HCT116 (cell line): Measurements from ENCODE around the gene PSMB7. TPM values are rescaled to one million over a fixed set of nuclear protein-coding genes. Genes with fewer than 3 reads are reported as not detected.

ENCODE experiments used
- ATAC-seq: fragments of 200-7000 bp; cut with Tn5 transposase; 2 replicates; pipeline ENCODE4 v1.9.1; 2020; ENCODE audit warnings: mild to moderate bottlenecking, moderate library complexity
- BruUV-seq: library from RNA; stranded (reverse); fragments of 400-500 nt; replicated peaks from 2 replicates; lab custom pipeline; 2021; lab: Mats Ljungman, UMichigan
- CTCF ChIA-PET: fragments of 300-600 bp; sonication (Branson Sonifier 250); formaldehyde crosslinking; loops from one replicate; lab custom pipeline; 2021; ENCODE audit warnings: antibody characterized with exemption; lab: Charles Lee
- POLR2A ChIA-PET: fragments of 300-600, 350-600 bp; sonication (Branson Sonifier 250); formaldehyde crosslinking; loops from one replicate; lab custom pipeline; 2021; ENCODE audit warnings: antibody characterized with exemption; lab: Charles Lee
- RAD21 ChIA-PET, 2 experiments: fragments of 300-600 bp; sonication (Branson Sonifier 250); formaldehyde crosslinking; loops; one replicate each; lab custom pipeline; 2023; ENCODE audit warnings: low total read pairs in 2 of 2; ENCODE audit not compliant: uncharacterized antibody in 2 of 2, unreplicated experiment in 2 of 2, low non-redundant PET in 1 of 2; lab: Charles Lee
- DNase-seq: peaks from one replicate; pipeline ENCODE4 v3.0.0-alpha.2; 2010; ENCODE audit warnings: low read depth, low spot score
- H2AFZ ChIP-seq: fragments of 200-600 bp; shearing (Covaris generic), sonication (generic); 2 replicates; pipeline ENCODE4 v1.6.1; 2017; ENCODE audit warnings: low read depth, mixed run types, mixed read lengths, antibody characterized with exemption, low read length; ENCODE audit not compliant: poor library complexity, severe bottlenecking
- H3K27ac ChIP-seq: 2 replicates; pipeline ENCODE4 v1.5.1; 2012; ENCODE audit warnings: low read depth, low read length
- H3K27me3 ChIP-seq: fragments of 200-600 bp; sonication (generic); 2 replicates; pipeline ENCODE4 v1.6.1; 2016; ENCODE audit warnings: mixed run types, low read length, mixed read lengths; ENCODE audit not compliant: insufficient read depth
- H3K36me3 ChIP-seq, 2 experiments: fragments of 200-500 bp in 1 of 2; fragments of 200-600 bp in 1 of 2; sonication (Bioruptor generic) in 1 of 2; sonication (generic) in 1 of 2; 2 replicates each; pipeline versions ENCODE4 v1.5.1 to v1.6.1; 2014 to 2016; ENCODE audit warnings: low read length in 2 of 2, inconsistent platforms in 1 of 2, mixed read lengths in 1 of 2, mixed run types in 1 of 2; ENCODE audit not compliant: insufficient read depth in 2 of 2, control insufficient read depth in 1 of 2
- H3K4me1 ChIP-seq, 2 experiments: fragments of 200-600 bp in 1 of 2; sonication (generic) in 1 of 2; 2 replicates each; pipeline versions ENCODE4 v1.5.1 to v1.6.1; 2012 to 2017; ENCODE audit warnings: low read length in 2 of 2, inconsistent platforms in 1 of 2, mild to moderate bottlenecking in 1 of 2, mixed read lengths in 1 of 2, mixed run types in 1 of 2, moderate library complexity in 1 of 2; ENCODE audit not compliant: insufficient read depth in 2 of 2, control insufficient read depth in 1 of 2
- H3K4me2 ChIP-seq: fragments of 200-600 bp; sonication (generic); 2 replicates; pipeline ENCODE4 v1.6.1; 2017; ENCODE audit warnings: mixed run types, low read length, mixed read lengths
- H3K4me3 ChIP-seq, 2 experiments: fragments of 200-600 bp in 1 of 2; sonication (generic) in 1 of 2; replicated peaks in 1 of 2; 2 replicates each; pipeline ENCODE4 v1.5.1; 2011 to 2016; ENCODE audit warnings: low read length in 2 of 2, control low read depth in 1 of 2, low read depth in 1 of 2, mild to moderate bottlenecking in 1 of 2, mixed read lengths in 1 of 2, mixed run types in 1 of 2
- H3K79me2 ChIP-seq: fragments of 200-600 bp; sonication (generic); 2 replicates; pipeline ENCODE4 v1.6.1; 2017; ENCODE audit warnings: mild to moderate bottlenecking, mixed run types, low read length, moderate library complexity, mixed read lengths; ENCODE audit not compliant: insufficient read depth
- H3K9ac ChIP-seq: fragments of 200-600 bp; sonication (generic); 2 replicates; pipeline ENCODE4 v1.6.1; 2016; ENCODE audit warnings: low read length, mixed read lengths
- H3K9me2 ChIP-seq: fragments of 200-600 bp; sonication (generic), shearing (Covaris generic); 2 replicates; pipeline ENCODE4 v1.6.1; 2017; ENCODE audit warnings: mixed run types, mild to moderate bottlenecking, moderate library complexity; ENCODE audit not compliant: insufficient read depth
- H3K9me3 ChIP-seq, 2 experiments: fragments of 200-500 bp in 1 of 2; fragments of 200-600 bp in 1 of 2; sonication (Bioruptor generic) in 1 of 2; sonication (generic) in 1 of 2; 2 replicates each; pipeline ENCODE4 v1.6.1; 2014 to 2017; ENCODE audit warnings: low read length in 2 of 2, mixed read lengths in 2 of 2, inconsistent platforms in 1 of 2, low read depth in 1 of 2, mild to moderate bottlenecking in 1 of 2, mixed run types in 1 of 2, moderate library complexity in 1 of 2; ENCODE audit not compliant: control insufficient read depth in 1 of 2, insufficient read depth in 1 of 2
- H4K20me1 ChIP-seq: fragments of 200-600 bp; sonication (generic), shearing (Covaris generic); 2 replicates; pipeline ENCODE4 v1.6.1; 2017; ENCODE audit warnings: mixed run types, mild to moderate bottlenecking, moderate library complexity; ENCODE audit not compliant: insufficient read depth
- ATF3 ChIP-seq: IDR thresholded peaks from 2 replicates; pipeline ENCODE4 v1.6.1; 2012
- CEBPB ChIP-seq: IDR thresholded peaks from 2 replicates; pipeline ENCODE4 v1.6.1; 2012; ENCODE audit warnings: low read depth
- EZH2 ChIP-seq: fragments of 200-600 bp; sonication (generic); IDR thresholded peaks from 2 replicates; pipeline ENCODE4 v1.6.1; 2017; ENCODE audit warnings: antibody characterized with exemption, mixed run types
- EZH2phosphoT487 ChIP-seq: fragments of 200-600 bp; IDR thresholded peaks from 2 replicates; pipeline ENCODE4 v1.6.1; 2018; ENCODE audit warnings: antibody characterized with exemption, borderline replicate concordance
- FOSL1 ChIP-seq: IDR thresholded peaks from 2 replicates; pipeline ENCODE4 v1.6.1; 2012; ENCODE audit warnings: low read depth
- POLR2AphosphoS5 ChIP-seq: IDR thresholded peaks from 2 replicates; pipeline ENCODE4 v1.6.1; 2011; ENCODE audit warnings: mild to moderate bottlenecking, low read depth, low read length, moderate library complexity
- RAD21 ChIP-seq: IDR thresholded peaks from 2 replicates; pipeline ENCODE4 v1.6.1; 2012; ENCODE audit warnings: low read depth, mild to moderate bottlenecking
- SIN3A ChIP-seq: IDR thresholded peaks from 2 replicates; pipeline ENCODE4 v1.6.1; 2012; ENCODE audit warnings: low read depth
- SP1 ChIP-seq: IDR thresholded peaks from 2 replicates; pipeline ENCODE4 v1.6.1; 2012; ENCODE audit warnings: low read depth
- SRF ChIP-seq: IDR thresholded peaks from 2 replicates; pipeline ENCODE4 v1.6.1; 2012; ENCODE audit warnings: low read depth
- TCF7L2 ChIP-seq: IDR thresholded peaks from 2 replicates; pipeline ENCODE4 v1.7.0; 2011; ENCODE audit warnings: borderline replicate concordance, inconsistent platforms; ENCODE audit not compliant: insufficient read depth, insufficient read length; ENCODE audit errors: extremely low read depth
- YY1 ChIP-seq: IDR thresholded peaks from 2 replicates; pipeline ENCODE4 v1.6.1; 2011; ENCODE audit warnings: low read length, low read depth, moderate library complexity, mild to moderate bottlenecking; ENCODE audit not compliant: insufficient replicate concordance; ENCODE audit errors: extremely low read depth
- ZBTB33 ChIP-seq: IDR thresholded peaks from 2 replicates; pipeline ENCODE4 v1.6.1; 2011; ENCODE audit warnings: mild to moderate bottlenecking, low read length, moderate library complexity; ENCODE audit not compliant: insufficient replicate concordance; ENCODE audit errors: extremely low read depth
- intact Hi-C: fragments of 100-400 bp; cut with micrococcal nuclease; formaldehyde crosslinking; loops from 2 replicates; pipeline ENCODE4 v1.10.0; 2022
- total RNA-seq: library from RNA; stranded (reverse); gene quantifications from one replicate; pipeline ENCODE4 v1.2.1, GENCODE V29; 2021; ENCODE audit not compliant: unreplicated experiment

The PSMB7 gene
- total RNA-seq, 1 experiment from 2014 or later: 222 TPM

GRCh38 chr9:124450241-124450924, 35.1 kb upstream of the PSMB7 start, which contains the start of gene ADGRD2:
TSS of gene ADGRD2 (plus strand) at chr9:124450451. CDS start at chr9:124451667, 1,216 bp downstream.
- intact Hi-C loops: no loop called here
- H3K27me3 ChIP-seq: no peaks in the 10 kb centered on the region
- no peaks in the 10 kb centered on the region for H3K36me3 ChIP-seq
- H3K4me2 ChIP-seq: no peak within 1 kb of the TSS
- H3K9ac ChIP-seq: no peak within 1 kb of the TSS
- H3K9me2 ChIP-seq: no peaks in the 10 kb centered on the region
- CTCF ChIA-PET: no interaction called here
- H3K4me3 ChIP-seq: no peak within 1 kb of the TSS
- H3K79me2 ChIP-seq: no peaks in the 10 kb centered on the region
- no peaks in the 10 kb centered on the region for H4K20me1 ChIP-seq
- BruUV-seq: no TSS peak
- DNase-seq: no peak
- H3K4me1 ChIP-seq: peaks cover 17 to 43% of the 10 kb centered on the region in 2 experiments
- TF ChIP-seq CEBPB (no peak), TCF7L2 (no peak), FOSL1 (no peak), RAD21 (no peak), SP1 (no peak), ATF3 (no peak), EZH2 (no peak), EZH2phosphoT487 (no peak), SIN3A (no peak), ZBTB33 (no peak), POLR2AphosphoS5 (no peak), YY1 (no peak), SRF (no peak)
- TF ChIP-seq, all 23 proteins: peak for 0
- ChIA-PET RAD21 (no interaction called here), POLR2A (no interaction called here)
- ATAC-seq: no peak
- Histone ChIP-seq H3K27ac (no peak within 1 kb of the TSS), H2AFZ (no peak within 1 kb of the TSS), H3K9me3 (no peaks in the 10 kb centered on the region)
